ENCODE results near the gene OTULIN. TPM values are rescaled to one million over a fixed set of nuclear protein-coding genes. Genes with fewer than 3 reads are reported as not detected.

OTULIN gene
- total and polyA plus RNA-seq, 8 donors, result 17.0 to 34.3 (median 21.4) TPM

GRCh38 chr5:14710313-14710994 is 45.9 kb downstream of the OTULIN start:
- Histone ChIP-seq H3K36me3 (peaks cover 0 to 99% of the 10 kb centered on the region in 2 donors), H3K4me1 (peaks cover 0 to 10% of the 10 kb centered on the region in 2 donors), H3K4me3 (no peak overlapping the region), H3K27me3 (no peaks in the 10 kb centered on the region), H3K9me3 (no peaks in the 10 kb centered on the region), H3K27ac (no peak overlapping the region)
- intact Hi-C loops (cut with DNase I), result no loop called here
- DNase-seq (no peak), ATAC-seq (no peak)
- no peak for TF ChIP-seq CTCF (IDR thresholded peaks at IDR 0.05)

GRCh38 chr5:14712131-14712530 is 47.6 kb downstream of the OTULIN start:
- intact Hi-C loops (cut with DNase I), result no loop called here
- ATAC-seq, result no peak
- no peaks in the 10 kb centered on the region for H3K27me3 ChIP-seq
- no peak for TF ChIP-seq CTCF (IDR thresholded peaks at IDR 0.05)
- no peak overlapping the region for H3K27ac ChIP-seq
- no peaks in the 10 kb centered on the region for H3K9me3 ChIP-seq
- no peaks in the 10 kb centered on the region for H3K4me1 ChIP-seq
- H3K4me3 ChIP-seq, result no peak overlapping the region
- peaks cover 0 to 93% of the 10 kb centered on the region in 2 donors for H3K36me3 ChIP-seq
- DNase-seq, result no peak

- no peaks in the 10 kb centered on the region for H3K27me3 ChIP-seq
- peaks cover 0 to 88% of the 10 kb centered on the region in 2 donors for H3K36me3 ChIP-seq
These were observed 48.1 kb downstream of the OTULIN start for GRCh38 chr5:14712666-14713065.

GRCh38 chr5:14713476-14714390 is 49.2 kb downstream of the OTULIN start:
- Histone ChIP-seq H3K9me3 (no peaks in the 10 kb centered on the region), H3K27me3 (no peaks in the 10 kb centered on the region), H3K27ac (no peak overlapping the region), H3K4me1 (no peaks in the 10 kb centered on the region), H3K36me3 (peaks cover 0 to 77% of the 10 kb centered on the region in 2 donors), H3K4me3 (no peak overlapping the region)
- intact Hi-C loops (cut with DNase I), result no loop called here
- ATAC-seq (peak; percentile 44), DNase-seq (no peak)
- TF ChIP-seq CTCF (IDR thresholded peaks at IDR 0.05), result no peak

More at GRCh38 chr5:14712666-14713065, 48.1 kb downstream of the OTULIN start:
- H3K27ac ChIP-seq, result no peak overlapping the region
- ATAC-seq, result no peak
- intact Hi-C loops (cut with DNase I), result no loop called here
- H3K9me3 ChIP-seq, result no peaks in the 10 kb centered on the region
- no peak for TF ChIP-seq CTCF (IDR thresholded peaks at IDR 0.05)
- no peak for DNase-seq
- H3K4me3 ChIP-seq, result no peak overlapping the region
- no peaks in the 10 kb centered on the region for H3K4me1 ChIP-seq

GRCh38 chr5:14714706-14715105 is 50.2 kb downstream of the OTULIN start:
- Histone ChIP-seq H3K27me3 (no peaks in the 10 kb centered on the region), H3K4me3 (no peak overlapping the region), H3K36me3 (peaks cover 0 to 68% of the 10 kb centered on the region in 2 donors), H3K9me3 (no peaks in the 10 kb centered on the region), H3K27ac (no peak overlapping the region), H3K4me1 (no peaks in the 10 kb centered on the region)
- ATAC-seq, result no peak
- no peak for DNase-seq
- intact Hi-C loops (cut with DNase I), result no loop called here
- TF ChIP-seq CTCF (IDR thresholded peaks at IDR 0.05), result no peak

All from left lung (tissue), 10 donors.